Measurements from ENCODE around the gene DIAPH2. TPM values are rescaled to one million over a fixed set of nuclear protein-coding genes. Genes with fewer than 3 reads are reported as not detected.

Gene DIAPH2
- polyA plus RNA-seq, 1 experiment = 10.6 TPM

DNA sequence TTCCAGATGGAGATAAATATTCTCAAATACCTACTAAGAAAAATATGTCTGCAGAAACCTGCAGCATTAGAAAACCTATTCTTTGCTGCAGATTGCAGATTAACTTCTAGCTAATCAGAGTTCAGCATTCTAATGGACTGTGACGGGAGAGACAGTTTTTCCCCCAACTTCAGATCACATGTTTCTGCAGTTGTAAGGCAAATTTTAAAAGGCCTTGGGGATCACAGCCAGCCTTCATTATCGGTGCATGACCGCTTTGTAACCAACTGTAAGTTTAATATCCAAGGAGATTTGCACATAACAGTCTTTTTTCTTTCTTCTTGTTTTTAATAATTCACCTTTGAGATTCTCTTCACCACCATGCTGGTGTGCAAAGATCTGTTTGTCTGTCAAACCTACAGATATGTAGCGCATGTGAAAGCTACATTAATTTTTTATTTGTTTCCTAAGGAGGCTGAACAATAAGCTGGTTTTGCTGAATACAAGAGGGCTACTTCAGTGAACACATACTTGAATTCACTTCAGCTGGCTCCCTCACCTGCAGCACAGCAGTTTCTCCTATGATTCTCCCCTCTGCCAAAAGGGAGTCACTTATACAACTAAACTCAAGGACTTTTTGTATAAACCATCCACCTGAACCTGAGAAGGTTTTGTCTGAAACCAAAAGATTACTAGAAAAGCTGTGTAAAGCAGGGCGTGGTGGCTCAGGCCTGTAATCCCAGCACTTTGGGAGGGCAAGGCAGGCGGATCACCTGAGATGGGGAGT is 687.5 kb downstream of the DIAPH2 start:
- ChIA-PET CTCF (no interaction called here), POLR2A (no interaction called here)
- Histone ChIP-seq H3K4me3 (ENCODE audit: low read depth, low read length) (no peak overlapping the region), H3K27me3 (ENCODE audit: control insufficient read depth, insufficient read depth, low read length) (no peaks in the 10 kb centered on the region), H3K27ac (ENCODE audit: low read depth, low read length) (no peak overlapping the region), H3K9me3 (ENCODE audit: control insufficient read depth, insufficient read depth, low read length) (no peaks in the 10 kb centered on the region)
- DNase-seq (ENCODE audit: low read depth, low spot score) = no peak
- TF ChIP-seq, protein P1, sequence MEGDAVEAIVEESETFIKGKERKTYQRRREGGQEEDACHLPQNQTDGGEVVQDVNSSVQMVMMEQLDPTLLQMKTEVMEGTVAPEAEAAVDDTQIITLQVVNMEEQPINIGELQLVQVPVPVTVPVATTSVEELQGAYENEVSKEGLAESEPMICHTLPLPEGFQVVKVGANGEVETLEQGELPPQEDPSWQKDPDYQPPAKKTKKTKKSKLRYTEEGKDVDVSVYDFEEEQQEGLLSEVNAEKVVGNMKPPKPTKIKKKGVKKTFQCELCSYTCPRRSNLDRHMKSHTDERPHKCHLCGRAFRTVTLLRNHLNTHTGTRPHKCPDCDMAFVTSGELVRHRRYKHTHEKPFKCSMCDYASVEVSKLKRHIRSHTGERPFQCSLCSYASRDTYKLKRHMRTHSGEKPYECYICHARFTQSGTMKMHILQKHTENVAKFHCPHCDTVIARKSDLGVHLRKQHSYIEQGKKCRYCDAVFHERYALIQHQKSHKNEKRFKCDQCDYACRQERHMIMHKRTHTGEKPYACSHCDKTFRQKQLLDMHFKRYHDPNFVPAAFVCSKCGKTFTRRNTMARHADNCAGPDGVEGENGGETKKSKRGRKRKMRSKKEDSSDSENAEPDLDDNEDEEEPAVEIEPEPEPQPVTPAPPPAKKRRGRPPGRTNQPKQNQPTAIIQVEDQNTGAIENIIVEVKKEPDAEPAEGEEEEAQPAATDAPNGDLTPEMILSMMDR (IDR thresholded peaks at IDR 0.05; ENCODE audit: low read depth, low read length) = no peak

DNA sequence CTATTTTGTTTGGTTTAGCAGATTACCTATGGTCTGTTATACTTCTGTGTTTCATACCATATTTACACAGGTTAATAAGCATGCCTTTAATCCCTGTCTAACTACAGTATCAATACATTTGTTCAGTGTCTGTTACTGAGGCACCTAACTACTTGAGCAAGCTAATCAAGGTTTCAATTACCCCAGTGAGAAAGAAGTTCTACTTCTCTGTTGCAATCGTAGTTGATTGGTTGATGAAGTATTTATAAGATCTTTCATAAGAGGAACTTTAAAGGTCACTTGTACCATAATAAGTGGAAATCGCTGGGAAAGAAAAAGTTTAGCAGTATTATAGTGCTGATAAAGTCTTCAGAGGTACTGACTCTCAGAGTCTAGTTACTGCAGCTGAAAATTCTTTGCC is 689.6 kb downstream of the DIAPH2 start:
- Histone ChIP-seq H3K4me3 (ENCODE audit: low read depth, low read length) (no peak overlapping the region), H3K9me3 (ENCODE audit: control insufficient read depth, insufficient read depth, low read length) (no peaks in the 10 kb centered on the region), H3K27me3 (ENCODE audit: control insufficient read depth, insufficient read depth, low read length) (no peaks in the 10 kb centered on the region), H3K27ac (ENCODE audit: low read depth, low read length) (no peak overlapping the region)
- DNase-seq (ENCODE audit: low read depth, low spot score) = no peak
- CTCF ChIA-PET = no interaction called here
- POLR2A ChIA-PET = no interaction called here
- TF ChIP-seq, protein P1 (IDR thresholded peaks at IDR 0.05; ENCODE audit: low read depth, low read length) = no peak

DNA sequence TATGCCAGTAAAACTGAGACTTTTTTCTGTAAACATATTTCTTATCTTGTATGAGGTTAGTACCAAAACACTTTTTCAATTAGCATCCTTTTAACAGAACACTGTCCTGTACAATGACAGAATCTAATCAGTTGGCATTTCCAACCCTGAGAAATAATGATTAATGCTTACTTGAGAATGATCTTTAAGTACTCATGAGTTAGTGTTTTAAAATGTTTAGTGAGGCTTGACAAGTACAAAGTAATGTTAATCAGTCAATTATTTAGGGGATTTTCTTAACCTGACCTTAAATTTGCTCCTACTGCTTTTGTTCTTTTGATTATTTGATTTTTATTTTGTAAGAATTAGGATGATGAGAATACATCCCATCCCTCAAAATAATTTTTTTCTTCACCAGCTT is 695.6 kb downstream of the DIAPH2 start:
- POLR2A ChIA-PET = no interaction called here
- H3K27ac ChIP-seq (ENCODE audit: low read depth, low read length) = no peak overlapping the region
- CTCF ChIA-PET = no interaction called here
- H3K9me3 ChIP-seq (ENCODE audit: control insufficient read depth, insufficient read depth, low read length) = no peaks in the 10 kb centered on the region
- H3K27me3 ChIP-seq (ENCODE audit: control insufficient read depth, insufficient read depth, low read length) = no peaks in the 10 kb centered on the region
- TF ChIP-seq, protein P1 (IDR thresholded peaks at IDR 0.05; ENCODE audit: low read depth, low read length) = no peak
- H3K4me3 ChIP-seq (ENCODE audit: low read depth, low read length) = no peak overlapping the region
- DNase-seq (ENCODE audit: low read depth, low spot score) = no peak

DNA sequence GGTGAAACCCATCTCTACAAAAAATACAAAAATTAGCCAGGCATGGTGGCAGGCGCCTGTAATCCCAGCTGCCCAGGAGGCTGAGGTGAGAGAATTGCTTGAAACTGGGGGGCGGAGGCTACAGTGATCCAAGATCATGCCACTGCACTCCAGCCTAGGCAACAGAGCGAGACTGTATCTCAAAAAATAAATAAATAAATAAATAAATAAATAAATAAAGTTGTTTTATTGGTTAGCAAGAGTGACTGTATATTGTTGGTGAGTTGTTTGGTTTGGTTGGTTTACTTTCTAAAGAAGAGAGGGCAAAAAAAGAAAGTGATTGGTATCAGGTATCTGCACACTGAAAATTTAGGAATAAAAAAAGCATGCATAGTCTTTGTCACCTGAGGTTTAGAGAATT is 700.0 kb downstream of the DIAPH2 start:
- ChIA-PET CTCF (no interaction called here), POLR2A (no interaction called here)
- Histone ChIP-seq H3K9me3 (ENCODE audit: control insufficient read depth, insufficient read depth, low read length) (no peaks in the 10 kb centered on the region), H3K27me3 (ENCODE audit: control insufficient read depth, insufficient read depth, low read length) (no peaks in the 10 kb centered on the region), H3K4me3 (ENCODE audit: low read depth, low read length) (no peak overlapping the region), H3K27ac (ENCODE audit: low read depth, low read length) (no peak overlapping the region)
- TF ChIP-seq, protein P1 (IDR thresholded peaks at IDR 0.05; ENCODE audit: low read depth, low read length) = no peak
- no peak for DNase-seq (ENCODE audit: low read depth, low spot score)

DNA sequence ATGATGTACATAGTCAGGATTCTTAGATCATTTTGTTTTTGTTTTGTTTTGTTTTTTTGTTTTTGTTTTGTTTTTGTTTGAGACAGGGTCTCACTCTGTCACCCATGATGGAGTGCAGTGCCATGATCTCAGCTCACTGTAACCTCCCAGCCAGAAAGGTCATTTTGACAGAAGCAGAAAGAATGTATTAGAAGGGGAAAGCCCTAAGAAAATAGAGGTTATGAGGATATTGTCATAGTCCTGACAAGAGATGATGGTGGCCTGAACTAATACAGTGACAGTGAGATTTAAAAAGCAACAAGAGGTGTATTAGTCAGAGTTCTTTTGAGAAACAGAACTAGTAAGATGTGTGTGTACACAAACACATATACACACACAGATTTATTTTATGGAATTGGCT is 702.4 kb downstream of the DIAPH2 start:
- no peaks in the 10 kb centered on the region for H3K9me3 ChIP-seq (ENCODE audit: control insufficient read depth, insufficient read depth, low read length)
- CTCF ChIA-PET = no interaction called here
- H3K27ac ChIP-seq (ENCODE audit: low read depth, low read length) = no peak overlapping the region
- TF ChIP-seq, protein P1 (IDR thresholded peaks at IDR 0.05; ENCODE audit: low read depth, low read length) = no peak
- no peaks in the 10 kb centered on the region for H3K27me3 ChIP-seq (ENCODE audit: control insufficient read depth, insufficient read depth, low read length)
- no peak for DNase-seq (ENCODE audit: low read depth, low spot score)
- POLR2A ChIA-PET = no interaction called here
- H3K4me3 ChIP-seq (ENCODE audit: low read depth, low read length) = no peak overlapping the region
